ENCODE measurements around the gene SERP2.

DNA sequence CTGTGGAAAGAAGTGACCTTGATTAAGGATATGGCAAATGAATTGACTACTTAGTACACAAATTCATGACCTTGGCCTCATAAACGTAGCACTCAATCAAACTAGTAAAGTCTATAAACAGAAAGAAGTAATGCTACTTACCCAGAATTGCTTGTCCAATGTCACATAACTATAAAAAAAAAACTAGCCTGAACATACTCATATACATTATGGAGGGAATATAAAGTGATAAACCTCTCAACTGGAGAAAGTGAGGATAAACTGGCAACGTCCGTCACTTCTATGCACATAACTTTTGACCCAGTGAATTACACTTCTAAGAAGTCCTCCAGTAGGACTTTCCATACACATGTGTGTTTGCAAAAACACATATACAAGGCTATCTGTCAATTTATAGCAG, 7.7 kb upstream of the SERP2 start:
- TF ChIP-seq, protein P1, sequence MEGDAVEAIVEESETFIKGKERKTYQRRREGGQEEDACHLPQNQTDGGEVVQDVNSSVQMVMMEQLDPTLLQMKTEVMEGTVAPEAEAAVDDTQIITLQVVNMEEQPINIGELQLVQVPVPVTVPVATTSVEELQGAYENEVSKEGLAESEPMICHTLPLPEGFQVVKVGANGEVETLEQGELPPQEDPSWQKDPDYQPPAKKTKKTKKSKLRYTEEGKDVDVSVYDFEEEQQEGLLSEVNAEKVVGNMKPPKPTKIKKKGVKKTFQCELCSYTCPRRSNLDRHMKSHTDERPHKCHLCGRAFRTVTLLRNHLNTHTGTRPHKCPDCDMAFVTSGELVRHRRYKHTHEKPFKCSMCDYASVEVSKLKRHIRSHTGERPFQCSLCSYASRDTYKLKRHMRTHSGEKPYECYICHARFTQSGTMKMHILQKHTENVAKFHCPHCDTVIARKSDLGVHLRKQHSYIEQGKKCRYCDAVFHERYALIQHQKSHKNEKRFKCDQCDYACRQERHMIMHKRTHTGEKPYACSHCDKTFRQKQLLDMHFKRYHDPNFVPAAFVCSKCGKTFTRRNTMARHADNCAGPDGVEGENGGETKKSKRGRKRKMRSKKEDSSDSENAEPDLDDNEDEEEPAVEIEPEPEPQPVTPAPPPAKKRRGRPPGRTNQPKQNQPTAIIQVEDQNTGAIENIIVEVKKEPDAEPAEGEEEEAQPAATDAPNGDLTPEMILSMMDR (IDR thresholded peaks at IDR 0.05), result no peak
- TF ChIP-seq POLR2A (IDR thresholded peaks at IDR 0.05), result no peak
